CD8-positive, alpha-beta memory T cell (primary cell): ENCODE data around the gene TNFSF10. TPM values are rescaled to one million over a fixed set of nuclear protein-coding genes. Genes with fewer than 3 reads are reported as not detected.
"Not testable (repeated sequence)": the region's sequence is repeated elsewhere in the genome, so short reads cannot be mapped to it uniquely, and the experiment has no call there.

Source experiments
- CTCF ChIA-PET: fragments of 350-600 bp; sonication (Branson Sonifier 250); formaldehyde crosslinking; loops from one replicate; lab custom pipeline; 2021; ENCODE audit warnings: antibody characterized with exemption; lab: Charles Lee
- POLR2A ChIA-PET: fragments of 350-600 bp; sonication (Branson Sonifier 250); formaldehyde crosslinking; loops from one replicate; lab custom pipeline; 2021; ENCODE audit warnings: antibody characterized with exemption; lab: Charles Lee
- DNase-seq, 5 donors: peaks; one replicate each; pipeline versions ENCODE4 v3.0.0 to v3.0.0-alpha.2; 2020 to 2022; ENCODE audit warnings: mixed read lengths in 1 of 5
- H3K27ac ChIP-seq: one replicate; pipeline ENCODE4 v1.7.0; 2013; ENCODE audit warnings: low read depth, mild to moderate bottlenecking, low read length, moderate library complexity
- H3K27me3 ChIP-seq: 2 replicates; pipeline ENCODE4 v1.7.0; 2013; ENCODE audit warnings: low read length, mild to moderate bottlenecking; ENCODE audit not compliant: insufficient read depth, poor library complexity, severe bottlenecking
- H3K36me3 ChIP-seq: 2 replicates; pipeline ENCODE4 v1.7.0; 2013; ENCODE audit warnings: mild to moderate bottlenecking, low read length, moderate library complexity; ENCODE audit not compliant: insufficient read depth
- H3K4me1 ChIP-seq: 2 replicates; pipeline ENCODE4 v1.7.0; 2013; ENCODE audit warnings: mild to moderate bottlenecking, low read length, moderate library complexity; ENCODE audit not compliant: insufficient read depth
- H3K4me3 ChIP-seq: 2 replicates; pipeline ENCODE4 v1.7.0; 2013; ENCODE audit warnings: mild to moderate bottlenecking, low read length
- H3K9me3 ChIP-seq: 2 replicates; pipeline ENCODE4 v1.7.0; 2013; ENCODE audit warnings: mild to moderate bottlenecking, low read length
- H3K27ac Mint-ChIP-seq, 8 donors: one replicate each; pipeline ENCODE4 v1.8.0; 2020 to 2021; ENCODE audit warnings: mixed read lengths in 8 of 8, mild to moderate bottlenecking in 6 of 8, inconsistent platforms in 3 of 8, moderate library complexity in 3 of 8
- H3K27me3 Mint-ChIP-seq, 2 donors: one replicate each; pipeline ENCODE4 v1.8.0; 2020 to 2021; ENCODE audit warnings: mixed read lengths in 2 of 2, mild to moderate bottlenecking in 1 of 2, moderate library complexity in 1 of 2
- H3K36me3 Mint-ChIP-seq, 3 donors: one replicate each; pipeline ENCODE4 v1.8.0; 2020 to 2021; ENCODE audit warnings: mixed read lengths in 3 of 3, inconsistent platforms in 1 of 3, mild to moderate bottlenecking in 1 of 3
- H3K4me1 Mint-ChIP-seq, 3 donors: one replicate each; pipeline ENCODE4 v1.8.0; 2020 to 2021; ENCODE audit warnings: mixed read lengths in 3 of 3, inconsistent platforms in 1 of 3, mild to moderate bottlenecking in 1 of 3
- H3K4me3 Mint-ChIP-seq, 7 donors: one replicate each; pipeline ENCODE4 v1.8.0; 2020 to 2021; ENCODE audit warnings: mixed read lengths in 7 of 7, mild to moderate bottlenecking in 6 of 7, moderate library complexity in 4 of 7, inconsistent platforms in 2 of 7
- H3K9me3 Mint-ChIP-seq, 5 donors: one replicate each; pipeline ENCODE4 v1.8.0; 2020 to 2022; ENCODE audit warnings: mixed read lengths in 5 of 5, mild to moderate bottlenecking in 3 of 5, moderate library complexity in 2 of 5, inconsistent platforms in 1 of 5
- polyA plus RNA-seq: library from polyadenylated mRNA; unstranded; fragments of 300-500 nt; fragmentation: Illumina TruSeq; gene quantifications from one replicate; pipeline ENCODE4 v1.2.3, GENCODE V29; 2021
- total RNA-seq, 2 experiments: library from RNA; stranded (reverse); gene quantifications; one replicate each; pipeline ENCODE4 v1.2.3, GENCODE V29; 2021

Gene TNFSF10
- total and polyA plus RNA-seq, 3 experiments from 2014 or later, result 38.2 to 48.1 (median 41.9) TPM

DNA sequence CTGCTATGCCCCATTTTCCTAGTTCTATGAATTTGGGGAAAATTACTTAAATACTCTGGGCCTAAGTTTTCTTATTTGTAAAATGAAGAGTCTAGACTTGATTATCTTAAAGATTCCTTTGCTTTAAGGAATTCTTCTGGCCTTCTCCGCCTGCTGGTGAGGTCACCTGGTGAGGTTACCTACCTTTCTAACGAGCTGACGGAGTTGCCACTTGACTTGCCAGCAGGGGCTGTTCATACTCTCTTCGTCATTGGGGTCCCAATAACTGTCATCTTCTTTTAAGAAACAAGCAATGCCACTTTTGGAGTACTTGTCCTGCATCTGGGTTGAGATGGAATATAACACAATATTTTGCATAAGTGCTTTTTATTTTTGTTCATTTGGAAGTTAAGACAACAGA is 8.6 kb downstream of the TNFSF10 start:
- Histone ChIP-seq H3K27ac (no peak overlapping the region), H3K9me3 (no peaks in the 10 kb centered on the region)

DNA sequence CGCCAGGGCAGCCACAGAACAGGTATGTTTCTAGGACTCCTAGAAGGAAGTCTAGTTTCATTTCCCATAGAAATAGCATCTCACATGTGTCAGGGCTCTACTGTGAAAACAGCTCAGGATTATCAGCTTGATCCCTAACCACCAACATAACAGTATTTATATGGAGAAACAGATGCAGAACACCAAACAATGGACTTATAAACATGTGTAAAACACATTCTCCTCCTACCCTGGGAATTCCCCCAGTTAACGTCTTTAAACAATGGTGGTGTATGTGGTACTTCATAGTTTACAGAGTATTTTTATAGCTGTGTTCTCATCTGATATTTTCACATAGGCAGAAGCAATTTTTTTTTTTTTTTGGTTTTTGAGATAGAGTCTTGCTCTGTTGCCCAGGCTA is 9.7 kb downstream of the TNFSF10 start:
- no peaks in the 10 kb centered on the region for H3K9me3 ChIP-seq
- POLR2A ChIA-PET, result interaction anchor here (0.8 to 1.2 kb wide), 2 partner anchors 9 to 74 kb away, joined by 3 to 4 read pairs; no protein-coding TSS in a partner anchor
- H3K27ac ChIP-seq, result no peak overlapping the region
- peaks cover 78% of the 10 kb centered on the region for H3K4me1 ChIP-seq
- no peak overlapping the region for H3K4me3 ChIP-seq
- peak overlapping the region; percentile 12 to 65 (median 44) for H3K4me3 Mint-ChIP-seq
- no peaks in the 10 kb centered on the region for H3K27me3 ChIP-seq
- peaks cover 30 to 71% (median 49%) of the 10 kb centered on the region in 3 donors for H3K36me3 Mint-ChIP-seq
- no peaks in the 10 kb centered on the region for H3K9me3 Mint-ChIP-seq
- DNase-seq, result no peak
- H3K27ac Mint-ChIP-seq, result peak overlapping the region; percentile 61 to 98 (median 88)
- CTCF ChIA-PET, result interaction anchor here (1.6 to 3.1 kb wide), 2 partner anchors 9 to 82 kb away, joined by 8 to 9 read pairs; partner anchors contain the start of gene TNFSF10
- H3K36me3 ChIP-seq, result peaks cover 21% of the 10 kb centered on the region
- H3K27me3 Mint-ChIP-seq, result no peaks in the 10 kb centered on the region
- peaks cover 70 to 92% (median 80%) of the 10 kb centered on the region in 3 donors for H3K4me1 Mint-ChIP-seq

More for the DNA sequence above, 8.6 kb downstream of the TNFSF10 start:
- Mint-ChIP-seq H3K9me3 (no peaks in the 10 kb centered on the region), H3K27ac (peak overlapping the region; percentile 31 to 91 (median 80)), H3K4me3 (peak overlapping the region in 3 of 7 donors; percentile 12 to 80 (median 17)), H3K4me1 (peaks cover 79 to 94% (median 91%) of the 10 kb centered on the region in 3 donors), H3K27me3 (no peaks in the 10 kb centered on the region), H3K36me3 (peaks cover 30 to 61% (median 45%) of the 10 kb centered on the region in 3 donors)
- Histone ChIP-seq H3K4me1 (peaks cover 90% of the 10 kb centered on the region), H3K36me3 (peaks cover 14% of the 10 kb centered on the region), H3K4me3 (no peak overlapping the region), H3K27me3 (no peaks in the 10 kb centered on the region)
- CTCF ChIA-PET, result interaction anchor here (3.3 kb wide), 1 partner anchor 82 kb away, joined by 17 read pairs; no protein-coding TSS in a partner anchor
- POLR2A ChIA-PET, result no interaction called here
- no peak for DNase-seq

DNA sequence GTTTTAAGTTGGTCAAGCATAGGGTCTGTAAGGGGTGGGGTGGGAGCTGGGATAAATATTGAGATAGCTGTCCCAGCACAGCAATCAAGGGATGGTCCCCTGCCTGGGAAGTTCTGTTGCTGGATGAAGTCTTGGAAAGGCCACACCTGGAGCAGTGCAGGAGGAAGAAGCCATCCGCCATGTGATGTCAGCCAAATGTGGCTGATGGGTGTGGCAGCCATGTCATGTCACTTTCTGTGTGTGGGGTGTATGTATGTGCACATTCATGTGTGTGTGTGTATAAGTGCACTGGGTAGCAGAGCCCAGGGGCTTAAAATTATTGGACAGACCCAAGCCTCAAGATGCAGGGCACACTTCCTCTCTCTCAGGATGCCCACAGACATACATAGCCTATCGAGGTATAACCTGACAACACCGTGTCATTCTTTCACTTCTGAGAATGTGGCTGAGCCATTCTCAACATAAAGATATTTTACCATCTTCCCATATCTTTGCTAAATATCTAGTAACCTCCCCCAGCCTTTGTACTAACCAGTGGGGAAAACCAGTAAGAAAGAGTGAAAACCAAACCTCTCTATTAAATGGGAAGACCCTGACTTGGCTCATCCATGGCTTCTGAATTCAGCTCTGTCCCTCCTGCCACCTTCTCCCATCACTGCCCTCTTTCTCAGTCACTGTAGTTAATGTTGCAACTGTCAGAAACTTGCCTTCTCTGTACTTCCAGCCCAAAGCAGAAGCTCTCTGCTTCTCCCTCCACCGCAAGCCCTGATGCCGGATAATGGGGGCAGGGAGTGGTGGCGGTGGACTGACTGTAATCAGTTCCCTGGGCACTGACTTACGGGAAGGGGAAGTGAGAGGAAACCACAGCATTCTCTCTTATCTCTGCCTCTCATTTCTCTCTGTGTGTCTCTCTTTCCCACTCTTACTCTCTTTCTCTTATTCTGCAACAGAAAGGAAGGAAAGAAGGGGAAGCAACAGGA is 11.2 kb downstream of the TNFSF10 start:
- H3K36me3 ChIP-seq, result peaks cover 23% of the 10 kb centered on the region
- H3K27ac Mint-ChIP-seq, result peak overlapping the region; percentile 79 to 94 (median 86)
- peak overlapping the region; percentile 2 for H3K27ac ChIP-seq

DNA sequence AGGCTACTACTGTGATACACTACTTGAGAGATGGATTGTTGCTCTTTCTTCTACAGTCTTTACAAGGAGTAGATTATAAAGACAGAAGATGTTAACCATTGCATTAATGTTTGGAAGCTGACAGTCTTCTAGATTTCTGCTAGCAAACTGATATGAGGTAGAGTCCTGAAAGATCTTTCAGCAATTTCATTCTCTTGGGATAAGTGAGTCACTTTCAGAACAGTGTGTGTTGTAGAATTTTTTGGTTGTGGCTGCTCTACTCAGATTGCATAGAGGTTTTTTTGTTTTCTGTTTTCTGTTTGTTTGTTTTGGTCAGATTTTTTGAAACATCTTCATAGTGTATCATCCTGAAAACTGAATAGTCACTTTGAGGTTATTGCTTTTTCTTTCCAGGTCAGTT is 17.1 kb downstream of the TNFSF10 start:
- Histone ChIP-seq H3K4me3 (no peak overlapping the region), H3K36me3 (peaks cover 25% of the 10 kb centered on the region), H3K27me3 (no peaks in the 10 kb centered on the region), H3K9me3 (no peaks in the 10 kb centered on the region), H3K27ac (no peak overlapping the region), H3K4me1 (peaks cover 7% of the 10 kb centered on the region)
- H3K36me3 Mint-ChIP-seq, result peaks cover 25 to 60% (median 31%) of the 10 kb centered on the region in 3 donors
- POLR2A ChIA-PET, result no interaction called here
- DNase-seq, result no peak
- CTCF ChIA-PET, result no interaction called here
- H3K27me3 Mint-ChIP-seq, result no peaks in the 10 kb centered on the region
- peaks cover 0 to 5% (median 0%) of the 10 kb centered on the region in 5 donors for H3K9me3 Mint-ChIP-seq
- no peak overlapping the region for H3K4me3 Mint-ChIP-seq
- peak overlapping the region in 3 of 8 donors; percentile 4 to 84 (median 71) for H3K27ac Mint-ChIP-seq
- peaks cover 4 to 22% (median 7%) of the 10 kb centered on the region in 3 donors for H3K4me1 Mint-ChIP-seq

More for the DNA sequence above, 11.2 kb downstream of the TNFSF10 start:
- POLR2A ChIA-PET, result interaction anchor here (0.6 to 1.2 kb wide), 2 partner anchors 10 to 415 kb away, joined by 3 to 4 read pairs; no protein-coding TSS in a partner anchor
- Histone ChIP-seq H3K4me1 (peaks cover 64% of the 10 kb centered on the region), H3K9me3 (no peaks in the 10 kb centered on the region), H3K4me3 (peak overlapping the region; percentile 33), H3K27me3 (no peaks in the 10 kb centered on the region)
- Mint-ChIP-seq H3K4me1 (peaks cover 57 to 82% (median 66%) of the 10 kb centered on the region in 3 donors), H3K4me3 (peak overlapping the region; percentile 28 to 83 (median 74)), H3K36me3 (peaks cover 33 to 76% (median 51%) of the 10 kb centered on the region in 3 donors), H3K9me3 (no peaks in the 10 kb centered on the region), H3K27me3 (no peaks in the 10 kb centered on the region)
- CTCF ChIA-PET, result interaction anchor here (1.6 to 3.1 kb wide), 2 partner anchors 11 to 84 kb away, joined by 8 to 9 read pairs; partner anchors contain the start of gene TNFSF10
- peak in 3 of 5 donors; percentile 18 to 44 (median 25) for DNase-seq

DNA sequence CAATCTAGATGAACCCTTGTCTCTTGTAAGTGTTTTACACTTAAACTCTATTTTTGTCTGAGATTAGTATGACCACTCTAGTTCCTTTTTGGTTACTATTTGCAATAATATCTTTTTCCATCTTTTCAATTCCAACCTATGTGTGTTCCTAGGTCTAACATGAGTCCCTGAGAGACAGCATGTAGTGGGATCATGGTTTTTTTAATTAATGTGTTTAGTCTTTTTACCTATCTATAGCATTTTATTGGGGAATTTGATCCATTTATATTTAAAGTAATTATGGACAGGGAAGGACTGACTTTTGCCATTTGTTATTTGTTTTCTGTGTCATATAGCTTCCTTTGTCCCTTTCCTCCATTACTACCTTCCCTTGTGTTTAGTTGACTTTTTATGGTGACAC is 21.7 kb downstream of the TNFSF10 start:
- Mint-ChIP-seq H3K9me3 (peaks cover 0 to 5% (median 0%) of the 10 kb centered on the region in 5 donors), H3K4me1 (no peaks in the 10 kb centered on the region), H3K27ac (no peak overlapping the region), H3K27me3 (peaks cover 0 to 3% of the 10 kb centered on the region in 2 donors), H3K4me3 (no peak overlapping the region), H3K36me3 (peaks cover 14 to 20% (median 14%) of the 10 kb centered on the region in 3 donors)
- no peak overlapping the region for H3K4me3 ChIP-seq
- ChIA-PET POLR2A (no interaction called here), CTCF (interaction anchor here (2.1 kb wide), 1 partner anchor 94 kb away, joined by 6 read pairs; no protein-coding TSS in a partner anchor)
- no peak for DNase-seq
- no peaks in the 10 kb centered on the region for H3K4me1 ChIP-seq
- H3K36me3 ChIP-seq, result peaks cover 4% of the 10 kb centered on the region
- no peaks in the 10 kb centered on the region for H3K9me3 ChIP-seq
- no peak overlapping the region for H3K27ac ChIP-seq
- no peaks in the 10 kb centered on the region for H3K27me3 ChIP-seq

DNA sequence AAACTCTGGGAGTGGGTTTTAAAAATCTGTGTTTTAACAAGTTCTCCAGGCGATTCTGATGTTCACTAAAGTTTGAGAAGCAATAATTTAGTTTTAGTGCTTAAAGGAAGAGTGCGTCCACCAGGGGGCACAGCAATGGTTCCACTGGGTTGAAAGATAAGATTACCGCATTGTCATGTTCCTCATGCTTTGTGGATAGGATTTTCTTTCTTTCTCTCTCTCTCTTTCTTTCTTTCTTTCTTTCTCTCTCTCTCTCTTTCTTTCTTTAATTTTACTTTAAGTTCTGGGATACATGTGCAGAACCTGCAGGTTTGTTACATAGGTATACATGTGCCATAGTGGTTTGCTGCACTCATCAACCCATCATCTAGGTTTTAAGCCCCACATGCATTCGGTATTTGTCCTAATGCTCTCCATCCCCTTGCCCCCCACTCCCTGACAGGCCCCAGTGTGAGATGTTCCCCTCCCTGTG is 33.0 kb downstream of the TNFSF10 start:
- H3K27me3 Mint-ChIP-seq, POLR2A ChIA-PET, H3K4me1 Mint-ChIP-seq, H3K36me3 ChIP-seq, H3K27ac ChIP-seq, H3K27me3 ChIP-seq, H3K4me3 ChIP-seq, H3K4me1 ChIP-seq, H3K9me3 ChIP-seq, H3K36me3 Mint-ChIP-seq, H3K9me3 Mint-ChIP-seq, H3K4me3 Mint-ChIP-seq: not testable (repeated sequence)
- DNase-seq, result peak; percentile 56 to 83 (median 63)
- peak overlapping the region in 4 of 8 donors; percentile 9 to 81 (median 29) for H3K27ac Mint-ChIP-seq
- CTCF ChIA-PET, result interaction anchor here (0.6 to 8.1 kb wide), 6 partner anchors 13 to 177 kb away, joined by 3 to 39 read pairs (median 4); no protein-coding TSS in a partner anchor

DNA sequence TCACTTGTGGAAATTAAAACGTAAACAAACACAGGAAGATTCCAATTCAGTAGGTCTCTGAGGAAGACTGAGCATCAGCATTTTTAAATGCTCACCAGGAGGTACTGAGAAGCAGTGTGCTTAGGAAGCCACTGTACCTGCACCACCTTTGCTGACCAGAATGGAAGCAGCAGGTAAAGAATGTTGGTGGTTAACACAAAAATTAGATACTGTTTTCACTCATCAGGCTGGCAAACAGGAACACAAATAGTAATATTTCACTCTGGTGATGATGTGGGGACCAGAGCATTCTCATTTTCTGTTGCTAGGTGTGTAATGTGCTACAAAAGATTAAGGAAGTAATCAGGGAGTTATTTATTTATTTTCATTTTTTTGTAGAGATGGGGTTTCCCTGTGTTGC is 45.1 kb downstream of the TNFSF10 start:
- no peaks in the 10 kb centered on the region for H3K27me3 ChIP-seq
- no peak overlapping the region for H3K27ac ChIP-seq
- peak overlapping the region in 3 of 8 donors; percentile 2 to 94 (median 81) for H3K27ac Mint-ChIP-seq
- no peak for DNase-seq
- no peak overlapping the region for H3K4me3 ChIP-seq
- CTCF ChIA-PET, result interaction anchor here (1.0 to 3.3 kb wide), 5 partner anchors 11 to 191 kb away, joined by 3 to 19 read pairs (median 4); partner anchors contain the start of gene TNFSF10
- POLR2A ChIA-PET, result interaction anchor here (0.6 kb wide), 1 partner anchor 37 kb away, joined by 3 read pairs; no protein-coding TSS in a partner anchor
- no peak overlapping the region for H3K4me3 Mint-ChIP-seq
- no peaks in the 10 kb centered on the region for H3K4me1 ChIP-seq
- H3K9me3 ChIP-seq, result no peaks in the 10 kb centered on the region
- H3K27me3 Mint-ChIP-seq, result no peaks in the 10 kb centered on the region
- peaks cover 9 to 19% (median 18%) of the 10 kb centered on the region in 3 donors for H3K4me1 Mint-ChIP-seq
- peaks cover 0 to 4% (median 0%) of the 10 kb centered on the region in 3 donors for H3K36me3 Mint-ChIP-seq
- no peaks in the 10 kb centered on the region for H3K9me3 Mint-ChIP-seq
- no peaks in the 10 kb centered on the region for H3K36me3 ChIP-seq
